ENCODE results near the gene FBXW8. TPM values are rescaled to one million over a fixed set of nuclear protein-coding genes. Genes with fewer than 3 reads are reported as not detected.

The FBXW8 gene
- total RNA-seq, 2 donors from 2014 or later, result 12.6 to 25.0 TPM

DNA sequence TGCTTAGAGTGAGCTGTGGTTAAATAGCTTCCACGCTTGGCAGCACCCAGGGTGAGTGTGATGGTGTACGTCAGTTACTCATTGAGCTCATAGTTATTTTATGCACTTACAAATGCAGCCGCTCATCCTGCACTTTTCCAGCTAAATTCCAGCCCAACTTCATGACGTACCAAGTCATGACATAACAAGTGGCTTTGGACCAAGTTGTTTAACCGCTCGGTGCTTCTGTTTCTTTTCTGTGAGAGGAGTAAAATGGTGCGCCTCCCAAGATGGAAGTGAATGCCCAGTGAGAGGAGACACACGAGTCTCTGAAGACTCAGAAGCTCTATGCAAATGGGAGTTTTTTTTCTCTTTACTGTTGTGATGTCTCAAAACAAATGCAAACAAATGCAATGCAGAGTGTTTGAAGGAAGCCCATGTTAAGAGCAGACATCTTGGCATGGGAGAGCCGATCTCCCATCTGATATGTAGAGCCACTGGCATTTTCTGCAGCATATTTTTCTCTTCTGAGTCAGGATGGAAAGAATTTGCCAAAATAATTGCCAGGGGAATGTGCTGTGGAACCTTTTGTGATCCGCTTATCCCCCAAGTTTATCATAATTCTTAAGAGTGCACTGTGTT, 72.2 kb downstream of the FBXW8 start:
- Histone ChIP-seq H3K4me1 (ENCODE audit: control insufficient read depth in 1 of 2, low read depth in 2 of 2) (peaks cover 5 to 20% of the 10 kb centered on the region in 2 donors), H3K9me3 (no peaks in the 10 kb centered on the region), H3K36me3 (peaks cover 4% of the 10 kb centered on the region), H3K27ac (peak overlapping the region; percentile 79 to 81), H3K27me3 (replicated peaks; ENCODE audit: insufficient read depth) (no peaks in the 10 kb centered on the region), H3K4me3 (peak overlapping the region; percentile 61)
- peak; percentile 8 for DNase-seq (ENCODE audit: low spot score)
- peak; percentile 97 for ATAC-seq (ENCODE audit: insufficient number of reproducible peaks, low FRiP score, low read depth)
- TF ChIP-seq, protein P1, sequence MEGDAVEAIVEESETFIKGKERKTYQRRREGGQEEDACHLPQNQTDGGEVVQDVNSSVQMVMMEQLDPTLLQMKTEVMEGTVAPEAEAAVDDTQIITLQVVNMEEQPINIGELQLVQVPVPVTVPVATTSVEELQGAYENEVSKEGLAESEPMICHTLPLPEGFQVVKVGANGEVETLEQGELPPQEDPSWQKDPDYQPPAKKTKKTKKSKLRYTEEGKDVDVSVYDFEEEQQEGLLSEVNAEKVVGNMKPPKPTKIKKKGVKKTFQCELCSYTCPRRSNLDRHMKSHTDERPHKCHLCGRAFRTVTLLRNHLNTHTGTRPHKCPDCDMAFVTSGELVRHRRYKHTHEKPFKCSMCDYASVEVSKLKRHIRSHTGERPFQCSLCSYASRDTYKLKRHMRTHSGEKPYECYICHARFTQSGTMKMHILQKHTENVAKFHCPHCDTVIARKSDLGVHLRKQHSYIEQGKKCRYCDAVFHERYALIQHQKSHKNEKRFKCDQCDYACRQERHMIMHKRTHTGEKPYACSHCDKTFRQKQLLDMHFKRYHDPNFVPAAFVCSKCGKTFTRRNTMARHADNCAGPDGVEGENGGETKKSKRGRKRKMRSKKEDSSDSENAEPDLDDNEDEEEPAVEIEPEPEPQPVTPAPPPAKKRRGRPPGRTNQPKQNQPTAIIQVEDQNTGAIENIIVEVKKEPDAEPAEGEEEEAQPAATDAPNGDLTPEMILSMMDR (IDR thresholded peaks at IDR 0.05), result no peak

DNA sequence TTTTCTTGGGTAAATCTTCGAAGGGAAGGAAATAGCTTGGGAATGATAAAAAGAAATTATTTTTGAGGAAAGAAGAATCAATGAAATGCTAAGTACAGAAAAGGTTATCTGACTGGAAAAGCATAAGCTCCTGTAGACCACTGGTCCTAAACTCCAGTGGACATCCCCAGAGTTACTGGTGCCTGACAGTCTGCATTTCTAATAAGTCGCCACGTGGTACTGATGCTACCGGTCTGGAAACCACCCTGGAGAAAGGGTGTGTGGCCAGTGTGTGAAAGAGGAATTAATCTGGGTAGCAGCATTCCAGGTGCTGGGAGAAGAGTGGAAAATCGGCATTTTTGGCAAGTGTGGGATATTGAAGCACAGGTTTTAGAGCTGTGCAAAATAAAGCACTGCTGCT, 73.3 kb downstream of the FBXW8 start:
- Histone ChIP-seq H3K4me1 (ENCODE audit: control insufficient read depth in 1 of 2, low read depth in 2 of 2) (peaks cover 5 to 20% of the 10 kb centered on the region in 2 donors), H3K4me3 (no peak overlapping the region), H3K27me3 (replicated peaks; ENCODE audit: insufficient read depth) (no peaks in the 10 kb centered on the region), H3K36me3 (peaks cover 4% of the 10 kb centered on the region), H3K9me3 (no peaks in the 10 kb centered on the region), H3K27ac (peak overlapping the region in 1 of 2 donors; percentile 79)
- no peak for DNase-seq (ENCODE audit: low spot score)
- no peak for ATAC-seq (ENCODE audit: insufficient number of reproducible peaks, low FRiP score, low read depth)
- TF ChIP-seq, protein P1 (IDR thresholded peaks at IDR 0.05), result no peak

GRCh38 chr12:116990329-116990728, 79.6 kb downstream of the FBXW8 start:
- H3K4me3 ChIP-seq, result no peak overlapping the region
- no peaks in the 10 kb centered on the region for H3K9me3 ChIP-seq
- no peak for DNase-seq (ENCODE audit: low spot score)
- TF ChIP-seq, protein P1 (IDR thresholded peaks at IDR 0.05), result no peak
- H3K36me3 ChIP-seq, result peaks cover 4% of the 10 kb centered on the region
- no peaks in the 10 kb centered on the region for H3K27me3 ChIP-seq (replicated peaks; ENCODE audit: insufficient read depth)
- peaks cover 0 to 8% of the 10 kb centered on the region in 2 donors for H3K4me1 ChIP-seq (ENCODE audit: control insufficient read depth in 1 of 2, low read depth in 2 of 2)
- H3K27ac ChIP-seq, result no peak overlapping the region
- no peak for ATAC-seq (ENCODE audit: insufficient number of reproducible peaks, low FRiP score, low read depth)

- Histone ChIP-seq H3K36me3 (no peaks in the 10 kb centered on the region), H3K27me3 (replicated peaks; ENCODE audit: insufficient read depth) (no peaks in the 10 kb centered on the region), H3K4me3 (no peak overlapping the region), H3K4me1 (ENCODE audit: control insufficient read depth in 1 of 2, low read depth in 2 of 2) (peaks cover 0 to 8% of the 10 kb centered on the region in 2 donors), H3K9me3 (no peaks in the 10 kb centered on the region), H3K27ac (peak overlapping the region; percentile 6 to 44)
- DNase-seq (ENCODE audit: low spot score) (no peak), ATAC-seq (ENCODE audit: insufficient number of reproducible peaks, low FRiP score, low read depth) (no peak)
- TF ChIP-seq, protein P1 (IDR thresholded peaks at IDR 0.05), result no peak
Observed at GRCh38 chr12:116990971-116991966, 80.5 kb downstream of the FBXW8 start.

DNA sequence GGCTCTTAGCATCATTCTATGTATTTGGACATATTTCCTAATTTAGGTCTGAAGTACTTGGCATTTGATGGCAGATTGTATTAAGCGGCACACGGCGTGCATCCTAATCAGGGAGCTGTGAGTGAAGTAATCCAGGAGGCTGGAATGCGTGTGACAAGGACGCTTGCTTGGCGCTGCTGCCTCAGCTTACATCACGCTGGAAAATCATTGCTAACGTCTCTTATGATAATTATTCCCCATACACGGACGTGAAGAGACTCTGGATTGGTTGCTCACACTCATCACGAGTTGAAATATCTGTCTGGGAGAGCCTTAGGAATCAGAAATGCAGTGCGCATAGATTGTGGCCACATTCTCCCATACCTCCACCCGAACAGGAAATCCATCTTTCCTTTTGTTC, 85.3 kb downstream of the FBXW8 start:
- TF ChIP-seq, protein P1 (IDR thresholded peaks at IDR 0.05), result no peak
- Histone ChIP-seq H3K4me3 (no peak overlapping the region), H3K27me3 (replicated peaks; ENCODE audit: insufficient read depth) (no peaks in the 10 kb centered on the region), H3K27ac (no peak overlapping the region), H3K36me3 (no peaks in the 10 kb centered on the region), H3K4me1 (ENCODE audit: control insufficient read depth in 1 of 2, low read depth in 2 of 2) (no peaks in the 10 kb centered on the region), H3K9me3 (no peaks in the 10 kb centered on the region)
- ATAC-seq (ENCODE audit: insufficient number of reproducible peaks, low FRiP score, low read depth), result no peak
- DNase-seq (ENCODE audit: low spot score), result no peak

All from thoracic aorta (tissue), 2 donors.